GM21723 (cell line): ENCODE results near the gene DUSP19.

Experiments used
- ATAC-seq: cut with Tn5 transposase; IDR thresholded peaks from one replicate; pipeline ENCODE4 v1.9.1; 2021; ENCODE audit warnings: mild to moderate bottlenecking, moderate library complexity; ENCODE audit not compliant: unreplicated experiment

The DUSP19 gene

GRCh38 chr2:183124222-183124956 lies 45.8 kb downstream of the DUSP19 start, which contains the start of gene NUP35:
TSS of gene NUP35 (plus strand) at chr2:183124443. CDS start at chr2:183124458, 15 bp downstream.
- ATAC-seq, result peak; percentile 87

DNA sequence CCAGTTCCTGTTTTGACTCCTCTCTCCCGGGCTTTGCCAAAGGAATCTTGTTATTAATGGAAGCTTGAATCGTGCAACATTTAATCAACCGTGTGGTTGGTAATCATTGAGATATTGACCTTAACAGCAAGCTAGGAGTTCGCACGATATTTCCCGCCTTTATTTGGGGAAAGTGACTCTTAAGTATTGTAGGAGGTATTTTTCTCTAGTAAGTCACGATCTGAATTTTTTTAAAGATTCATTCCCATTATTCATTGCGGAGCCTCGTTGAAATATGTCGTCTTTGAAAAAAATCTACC lies 46.4 kb downstream of the DUSP19 start:
- no peak for ATAC-seq

DNA sequence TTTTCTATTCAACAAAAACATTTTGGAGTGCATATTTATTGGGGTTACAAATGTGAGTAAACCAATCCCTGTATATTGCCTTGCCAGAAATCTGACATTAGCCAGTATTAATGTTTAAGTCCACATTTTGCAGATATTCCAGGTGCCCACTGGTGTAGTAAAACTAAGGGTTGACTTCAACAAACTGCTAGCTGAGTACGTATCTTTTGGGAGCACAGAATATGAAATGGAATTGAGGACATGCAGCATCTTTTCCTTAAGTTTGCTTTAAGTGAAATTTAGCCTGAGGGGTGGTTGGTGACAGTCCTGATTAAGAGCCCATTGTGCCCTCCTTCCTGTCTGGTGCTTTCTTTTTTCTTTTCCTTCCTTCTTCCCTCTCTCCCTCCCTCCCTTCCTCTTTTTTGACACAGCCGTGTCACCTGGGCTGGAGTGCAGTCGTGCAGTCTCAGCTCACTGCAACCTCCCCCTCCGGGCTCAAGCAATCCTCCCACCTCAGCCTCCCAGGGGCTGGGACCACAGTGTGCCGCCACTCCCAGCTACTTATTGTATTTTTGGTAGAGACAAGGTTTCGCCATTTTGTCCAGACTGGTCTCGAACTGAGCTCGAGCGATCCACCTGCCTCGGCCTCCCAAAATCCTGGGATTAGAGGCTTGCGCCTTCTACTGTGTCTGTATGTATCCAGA lies 47.3 kb downstream of the DUSP19 start:
- ATAC-seq, result no peak

GRCh38 chr2:183126635-183127034 lies 48.1 kb downstream of the DUSP19 start:
- no peak for ATAC-seq

DNA sequence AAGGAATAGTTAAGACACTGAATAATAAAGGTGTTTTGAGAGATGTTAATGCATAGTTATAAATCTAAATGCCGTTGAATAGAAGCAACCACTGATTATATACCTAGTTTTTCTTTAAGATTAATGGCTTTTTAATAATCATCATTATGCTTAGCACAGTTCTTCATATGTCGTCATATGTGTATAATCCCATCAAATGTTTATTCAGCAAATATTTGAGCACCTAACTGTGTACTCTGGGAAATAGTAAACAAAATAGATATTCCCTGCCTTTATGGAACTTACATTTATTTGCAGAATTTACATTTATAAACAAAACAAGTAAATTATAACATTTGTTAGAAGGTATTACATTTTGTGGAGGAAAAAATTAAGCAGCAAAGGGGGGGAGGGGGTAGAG lies 55.5 kb downstream of the DUSP19 start:
- no peak for ATAC-seq

GRCh38 chr2:183148955-183149354 lies 70.4 kb downstream of the DUSP19 start:
- ATAC-seq, result no peak

DNA sequence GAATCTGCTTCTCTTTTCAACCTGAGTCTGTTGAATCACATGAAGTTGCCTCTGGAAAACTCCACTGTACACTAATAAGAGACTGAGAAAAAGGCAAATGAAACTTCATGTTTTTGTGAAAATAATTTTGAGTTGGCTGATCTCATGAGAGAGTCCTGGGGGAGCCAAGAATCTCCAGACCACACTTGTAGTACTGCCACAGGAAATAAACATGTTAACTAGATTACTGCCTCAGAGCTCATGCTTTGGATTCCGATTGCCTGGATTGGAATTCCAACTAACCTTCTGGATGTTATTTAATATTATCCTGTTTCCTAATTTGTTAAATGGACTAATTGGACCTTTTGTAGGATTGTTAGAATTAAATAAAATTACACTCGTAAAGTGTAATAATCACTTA lies 70.9 kb downstream of the DUSP19 start:
- ATAC-seq, result no peak
